Tongue (tissue), 2 donors: ENCODE results near the gene LTBP1. TPM values are rescaled to one million over a fixed set of nuclear protein-coding genes. Genes with fewer than 3 reads are reported as not detected.
A peak's percentile ranks its signal among the peaks of the same experiment; 100 is the strongest.

Experiments
- DNase-seq: peaks from one replicate; pipeline ENCODE4 v3.0.0-alpha.2; 2015
- total RNA-seq: library from RNA; depleted of rRNA; stranded (reverse); fragments of >200 nt; gene quantifications from one replicate; pipeline ENCODE4 v1.2.3, GENCODE V29; 2014

The LTBP1 gene
- total RNA-seq, 1 donor from 2014 or later: 167 TPM

DNA sequence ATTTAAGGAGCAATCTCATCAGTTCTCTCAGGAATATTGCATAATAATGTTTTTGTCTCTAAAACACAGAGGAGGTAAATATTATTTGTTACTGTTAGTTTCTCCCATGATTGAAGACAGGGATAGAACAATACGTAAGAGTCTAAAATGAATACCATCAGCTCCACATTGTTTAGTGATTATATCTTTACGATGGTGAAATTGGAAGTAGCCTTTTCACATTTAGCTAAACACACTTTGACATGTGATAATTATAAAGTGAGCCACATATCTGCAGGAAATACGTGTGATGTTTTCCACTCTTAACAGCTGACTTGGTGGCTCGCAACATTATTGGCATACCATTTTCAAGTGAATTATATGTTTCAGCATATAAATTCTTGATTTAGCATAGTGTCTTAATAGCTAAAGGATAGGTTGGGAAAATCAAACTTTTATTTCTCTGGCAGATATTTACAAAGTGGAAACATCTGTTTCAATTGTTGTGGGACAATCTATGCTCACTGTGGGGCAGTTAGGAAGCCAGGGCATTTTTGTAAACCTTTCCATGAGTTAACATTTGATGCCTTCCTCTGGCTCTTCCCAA lies 321.6 kb downstream of the LTBP1 start:
- peak; percentile 68 for DNase-seq

DNA sequence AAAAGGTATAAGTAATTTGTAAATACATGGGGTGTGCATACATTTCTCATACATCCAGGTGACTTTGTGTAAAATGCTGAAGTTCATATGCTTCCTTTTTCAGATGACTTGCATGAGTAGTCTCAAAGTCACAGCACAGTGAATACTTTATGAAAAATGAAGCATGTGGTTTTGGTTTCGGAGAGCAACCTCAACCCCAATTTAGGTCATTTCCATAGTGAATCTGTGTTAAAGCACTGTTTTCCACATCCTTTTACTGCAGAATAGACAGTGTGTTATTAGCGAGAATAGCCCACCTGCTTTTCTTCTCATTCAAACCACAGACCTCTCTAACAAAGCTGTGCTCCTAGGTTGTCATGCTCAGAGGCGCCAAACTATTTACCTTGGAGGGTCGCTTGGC lies 325.2 kb downstream of the LTBP1 start:
- DNase-seq: no peak

DNA sequence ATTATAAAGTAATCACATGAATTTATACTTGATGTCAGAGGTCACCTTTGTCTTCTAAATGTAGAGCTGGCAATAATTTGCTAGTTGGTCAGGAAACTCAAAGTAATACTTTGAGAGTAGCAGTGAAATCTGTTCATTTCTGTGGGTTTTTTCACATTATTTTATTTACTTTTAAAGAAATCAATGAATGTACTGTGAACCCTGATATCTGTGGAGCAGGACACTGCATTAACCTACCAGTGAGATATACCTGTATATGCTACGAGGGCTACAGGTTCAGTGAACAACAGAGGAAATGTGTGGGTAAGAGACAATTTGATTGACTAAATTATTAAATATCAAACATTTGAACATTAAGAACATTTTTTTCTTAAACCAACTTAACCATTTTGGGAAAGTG lies 326.7 kb downstream of the LTBP1 start:
- no peak for DNase-seq

DNA sequence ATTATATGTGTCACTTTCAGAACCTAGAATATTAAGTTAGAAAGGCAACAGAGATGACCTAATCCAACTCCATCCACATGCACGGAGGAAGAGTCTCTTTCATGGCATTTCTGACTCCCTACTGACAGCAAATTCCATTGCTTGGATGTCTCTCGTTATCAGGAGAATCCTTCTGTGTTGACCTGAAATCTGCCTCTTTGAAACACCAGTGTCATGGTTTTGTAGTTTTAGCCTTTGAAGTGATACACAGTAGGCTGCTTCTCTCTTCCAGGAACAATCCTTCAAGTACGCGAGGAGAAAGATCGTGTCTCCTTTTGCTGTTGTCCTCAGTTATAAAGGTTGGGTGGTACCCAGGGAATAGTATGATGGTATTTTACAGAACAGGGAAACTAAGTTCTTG lies 327.8 kb downstream of the LTBP1 start:
- DNase-seq: no peak

DNA sequence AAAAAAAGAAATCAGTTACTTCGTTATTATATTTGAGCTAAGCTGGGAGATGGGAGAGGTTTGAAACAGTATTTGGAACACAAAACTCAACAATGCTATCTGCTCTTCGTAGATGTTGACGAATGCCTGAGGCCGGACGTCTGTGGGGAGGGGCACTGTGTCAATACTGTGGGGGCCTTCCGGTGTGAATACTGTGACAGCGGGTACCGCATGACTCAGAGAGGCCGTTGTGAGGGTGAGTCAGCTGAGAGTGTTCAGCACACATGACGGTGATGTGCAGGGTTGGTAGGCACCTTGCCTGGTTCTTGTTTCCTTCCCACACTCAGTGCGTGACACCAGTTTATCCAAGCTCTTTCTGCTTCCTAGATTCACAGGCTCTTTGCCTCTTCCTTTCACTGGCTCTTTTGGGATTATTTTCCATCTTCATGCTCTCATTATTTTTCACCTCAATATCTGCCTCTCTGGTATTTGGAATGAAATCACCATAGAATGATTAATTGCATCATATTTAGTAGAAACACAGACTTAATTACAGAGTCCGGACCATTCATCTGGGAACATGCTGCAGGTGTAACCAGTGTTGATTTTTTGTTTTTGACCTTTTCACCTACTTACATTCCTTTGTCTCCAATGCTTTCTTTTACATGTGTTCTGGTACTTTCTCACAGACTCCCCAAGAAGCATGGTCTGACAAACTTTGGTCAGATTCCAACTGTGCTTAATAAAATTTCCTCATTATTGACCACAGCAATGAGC lies 329.1 kb downstream of the LTBP1 start:
- no peak for DNase-seq

DNA sequence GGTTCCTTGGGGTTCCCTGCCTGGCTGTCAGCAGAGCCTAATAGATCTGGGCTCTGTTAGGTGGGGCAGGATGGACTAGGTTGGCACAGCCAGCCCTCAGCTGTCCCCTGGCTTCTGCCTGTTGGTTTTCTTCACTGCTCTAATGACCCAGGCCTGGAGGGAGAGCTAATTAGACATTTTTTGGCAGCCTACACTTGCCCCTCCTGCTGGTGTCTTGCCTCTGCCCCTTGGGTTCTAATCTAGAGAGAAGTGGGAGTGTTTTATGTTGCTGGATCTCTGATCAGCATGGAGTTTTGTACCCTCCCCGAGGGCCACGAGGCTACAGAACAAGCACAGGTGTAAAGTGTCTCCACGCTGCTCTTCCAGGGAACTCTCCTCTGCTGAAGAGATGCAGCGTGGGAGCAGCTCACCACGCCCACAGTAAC lies 330.3 kb downstream of the LTBP1 start:
- DNase-seq: peak; percentile 89

DNA sequence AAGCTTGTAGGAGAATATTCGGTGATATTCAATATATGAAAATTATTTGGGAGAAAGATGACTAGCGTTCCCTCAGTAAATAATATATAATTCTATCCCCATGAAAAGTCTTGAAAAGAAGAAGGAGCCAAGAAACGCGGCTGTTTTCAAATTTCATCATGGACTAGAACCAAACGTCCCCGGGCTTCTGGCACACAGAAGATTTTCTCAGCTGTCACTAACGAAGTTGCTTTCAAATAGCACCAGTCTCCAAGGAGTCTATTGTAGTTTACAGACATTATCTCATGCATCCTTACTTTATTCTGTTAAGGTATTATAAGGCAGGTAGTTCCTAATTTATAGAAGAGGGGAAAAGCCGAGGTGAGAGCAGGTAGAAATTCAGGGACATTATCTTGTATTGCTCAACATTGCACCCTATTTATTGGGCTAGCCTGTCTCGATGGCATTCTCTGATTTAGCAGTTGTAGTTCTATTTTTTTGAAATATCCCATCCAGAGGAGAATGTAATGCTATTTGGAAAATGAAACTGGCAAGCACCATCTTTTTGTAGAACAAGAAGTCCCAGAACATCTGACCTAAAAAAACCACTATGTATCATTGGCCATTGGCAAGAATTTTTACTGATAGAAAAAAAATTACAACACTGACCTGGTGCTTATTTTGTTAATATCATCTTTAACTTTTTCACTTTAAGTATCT lies 331.6 kb downstream of the LTBP1 start:
- peak; percentile 90 for DNase-seq

DNA sequence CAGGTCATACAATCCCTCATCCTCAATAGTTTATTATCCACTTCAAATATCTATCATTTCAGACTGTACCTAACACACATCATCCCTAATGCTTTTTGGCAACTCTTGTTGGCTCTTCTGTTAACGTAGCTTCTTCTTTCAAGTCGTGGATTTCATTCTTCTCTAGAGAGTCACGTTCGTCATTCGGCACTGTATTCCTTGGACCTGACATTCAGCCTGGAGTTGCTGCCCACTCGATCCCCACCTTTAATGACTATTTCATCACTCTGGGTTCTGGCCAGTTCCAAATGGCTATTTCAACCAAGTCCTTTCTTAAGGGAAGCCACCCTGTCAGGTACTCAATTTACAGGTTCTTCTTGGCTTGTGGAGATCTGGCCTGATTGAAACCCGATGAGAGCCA lies 337.5 kb downstream of the LTBP1 start:
- DNase-seq: no peak

DNA sequence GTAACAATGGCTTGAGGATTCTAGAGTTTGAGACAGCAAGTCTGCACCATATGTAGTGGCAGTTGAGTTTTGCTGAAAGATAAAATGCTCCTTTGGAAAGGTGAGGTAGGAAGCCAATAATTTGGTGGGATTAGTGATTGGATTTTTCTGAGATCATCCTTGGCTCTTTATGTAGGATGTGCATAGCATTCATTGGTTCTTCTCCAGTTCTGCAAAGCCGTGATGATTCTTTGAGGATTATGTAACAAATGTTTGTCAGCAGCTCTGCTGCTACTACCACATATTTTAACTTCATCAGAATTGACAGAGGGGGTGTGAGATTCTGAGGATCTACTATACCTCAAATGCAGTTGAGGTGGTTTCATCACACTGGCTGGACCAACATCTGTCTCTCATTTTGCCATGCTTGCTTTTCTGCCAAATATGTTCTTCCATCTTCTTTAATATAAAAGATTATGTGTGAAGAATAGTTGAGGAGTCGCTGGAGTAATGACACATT lies 340.8 kb downstream of the LTBP1 start:
- no peak for DNase-seq

DNA sequence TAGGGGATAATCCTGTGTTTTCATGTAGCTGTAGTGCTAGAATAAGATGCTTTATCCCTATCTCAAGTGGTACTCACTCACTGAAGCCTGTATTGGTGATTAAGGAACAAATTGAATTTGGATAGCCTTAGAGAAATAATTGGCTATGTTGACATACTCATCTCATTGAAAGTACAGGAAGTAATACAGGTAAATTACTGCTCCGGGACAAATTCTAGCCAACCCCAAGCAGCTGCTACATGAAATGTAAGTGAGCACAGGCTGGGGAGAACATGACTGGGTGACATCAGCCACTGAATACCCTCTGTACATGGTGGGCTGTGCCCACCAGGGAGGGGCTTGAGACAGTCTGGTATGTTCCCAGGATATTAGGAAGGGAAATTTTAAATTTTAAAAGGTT lies 341.3 kb downstream of the LTBP1 start:
- no peak for DNase-seq

DNA sequence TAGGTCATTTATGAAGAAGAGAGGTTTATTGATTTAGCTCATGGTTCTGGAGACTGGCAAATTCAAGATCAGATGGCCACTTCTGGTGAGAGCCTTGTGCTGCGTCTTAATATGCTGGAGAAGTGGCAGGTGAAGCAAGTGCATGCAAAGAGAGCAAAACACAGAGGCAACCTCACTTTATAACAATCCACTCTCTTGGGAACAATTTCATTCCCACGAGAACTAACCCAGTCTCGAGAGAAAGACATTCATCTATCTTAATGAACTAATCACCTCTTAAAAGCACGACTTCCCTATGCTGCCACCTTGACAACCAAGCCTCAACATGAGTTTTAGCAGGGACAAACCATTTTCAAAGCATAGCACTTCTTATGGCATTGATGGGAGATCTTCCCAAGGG lies 343.2 kb downstream of the LTBP1 start:
- DNase-seq: no peak

DNA sequence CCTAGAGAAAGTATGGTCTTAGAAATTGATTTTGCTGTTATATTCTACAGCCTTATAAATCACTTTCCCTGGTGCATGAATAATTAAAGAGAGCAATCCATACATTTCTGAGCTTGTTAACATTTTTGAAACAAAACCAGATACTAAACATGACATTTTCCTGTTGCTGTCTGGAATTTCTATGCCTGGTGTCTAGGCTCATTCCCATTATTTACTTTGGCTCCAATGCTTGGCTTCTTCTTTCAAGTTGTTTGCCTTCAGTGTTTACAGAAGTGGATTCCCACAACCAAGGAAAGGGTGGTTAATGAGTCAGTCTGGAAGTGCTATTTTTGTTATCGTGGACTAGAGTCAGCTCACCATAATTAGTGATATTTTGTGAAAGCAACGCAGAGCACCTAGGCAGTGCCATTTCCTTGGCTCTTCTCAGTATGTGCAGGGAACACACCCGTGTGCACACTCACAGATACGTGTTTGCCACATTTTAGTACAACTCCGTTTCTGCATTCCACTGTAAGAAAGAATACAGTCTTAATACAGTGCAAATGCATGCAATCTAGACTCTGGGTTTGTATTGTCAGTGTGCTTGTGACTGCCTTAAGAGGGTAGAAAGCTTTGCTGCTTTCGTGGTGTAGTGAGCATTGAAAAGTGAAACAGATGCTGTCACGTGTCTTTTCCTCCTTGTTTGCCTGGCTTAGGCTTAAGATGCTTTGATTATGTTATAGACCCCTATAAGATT lies 344.7 kb downstream of the LTBP1 start:
- peak; percentile 60 for DNase-seq

DNA sequence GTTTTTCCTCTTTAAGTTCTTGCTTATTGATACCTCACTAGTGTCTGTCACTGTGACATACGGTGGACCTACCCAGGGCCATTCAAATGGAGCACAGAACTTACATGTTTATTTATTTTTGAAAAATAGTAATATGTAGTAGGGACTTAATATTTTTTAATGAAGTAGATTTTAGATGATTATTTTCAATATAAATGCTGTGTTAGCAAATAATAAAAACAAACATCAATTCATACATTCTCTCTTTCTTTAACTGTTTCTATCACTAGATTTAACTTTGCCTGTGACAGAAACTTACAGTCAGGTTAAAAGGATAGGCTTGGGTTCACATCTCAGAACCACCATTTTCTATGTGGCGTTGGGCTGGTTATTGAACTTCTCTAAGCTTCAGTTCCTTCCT lies 345.3 kb downstream of the LTBP1 start:
- no peak for DNase-seq

DNA sequence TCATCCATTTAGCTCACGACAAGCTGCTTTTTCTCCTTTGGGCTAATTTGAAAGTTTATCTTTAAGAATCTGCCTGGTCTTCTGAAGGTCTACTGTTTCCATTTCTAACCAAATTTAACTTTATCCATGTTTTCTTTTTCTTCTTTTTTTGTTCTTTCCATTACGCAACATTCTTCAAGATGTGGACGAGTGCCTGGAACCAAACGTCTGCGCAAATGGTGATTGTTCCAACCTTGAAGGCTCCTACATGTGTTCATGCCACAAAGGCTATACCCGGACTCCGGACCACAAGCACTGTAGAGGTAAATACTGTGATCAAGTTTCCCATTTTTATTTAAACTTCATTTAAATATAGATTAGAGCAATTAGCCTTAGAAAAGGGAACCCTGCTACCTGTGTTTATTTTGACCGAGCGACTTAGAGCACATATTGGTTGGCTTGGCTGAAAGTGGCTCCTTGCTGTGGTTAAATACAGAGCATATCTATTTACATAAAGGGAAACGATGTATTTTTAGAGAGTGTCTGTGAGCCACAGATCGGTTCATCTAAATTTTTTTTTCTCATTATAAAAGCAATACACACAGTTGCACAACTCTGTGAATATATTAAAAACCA lies 346.3 kb downstream of the LTBP1 start:
- no peak for DNase-seq

DNA sequence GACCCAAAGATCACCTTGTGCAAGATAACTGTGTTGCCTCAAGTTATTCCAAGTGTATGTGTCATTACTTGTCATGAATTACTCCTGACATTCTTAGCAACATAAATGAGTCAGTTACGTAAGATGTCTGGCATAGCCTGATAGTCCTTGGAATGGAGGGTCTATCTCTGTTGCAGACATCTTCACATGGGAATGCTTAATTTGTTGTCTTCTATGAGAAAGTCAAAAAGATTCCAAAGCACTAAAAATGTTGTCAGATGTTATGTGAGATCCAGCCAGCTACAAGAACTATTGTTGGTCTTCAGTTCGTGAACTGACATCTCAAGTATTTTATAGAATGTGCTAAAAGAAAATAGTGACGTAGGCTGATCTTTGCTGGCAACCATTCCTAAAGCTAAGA lies 351.5 kb downstream of the LTBP1 start:
- DNase-seq: peak; percentile 38

DNA sequence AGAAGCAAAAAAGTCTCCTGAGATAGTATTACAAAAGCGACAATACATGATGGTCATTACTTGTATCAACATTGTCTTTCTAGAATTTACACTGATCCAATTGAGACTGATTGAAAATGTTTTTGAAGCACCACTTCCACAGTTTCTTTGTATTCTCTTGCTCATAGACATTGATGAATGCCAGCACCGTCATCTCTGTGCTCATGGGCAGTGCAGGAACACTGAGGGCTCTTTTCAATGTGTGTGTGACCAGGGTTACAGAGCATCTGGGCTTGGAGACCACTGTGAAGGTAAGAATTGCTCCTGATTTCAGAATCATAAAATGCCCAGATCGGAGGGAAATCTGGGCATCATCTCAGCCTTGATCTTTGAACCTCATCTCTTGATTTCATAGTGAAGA lies 354.6 kb downstream of the LTBP1 start:
- DNase-seq: no peak

DNA sequence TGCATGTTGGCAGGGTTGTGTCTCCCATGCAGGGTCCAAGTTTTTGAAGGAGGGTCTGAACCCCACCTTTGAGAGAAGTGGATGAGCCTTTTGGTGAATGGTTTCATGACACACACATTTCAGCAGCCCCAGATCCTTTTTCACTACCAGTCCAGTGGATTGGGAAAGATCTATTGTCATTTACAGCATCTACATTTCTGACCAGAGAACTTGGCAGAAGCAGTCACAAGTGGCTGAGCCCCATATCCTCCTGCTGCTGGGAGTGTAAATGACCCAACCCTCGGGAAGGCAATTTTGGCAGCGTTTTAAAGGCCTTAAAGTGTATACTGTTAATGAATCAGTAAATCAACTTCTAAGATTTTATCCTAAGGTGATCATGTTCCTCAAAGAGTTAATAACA lies 355.6 kb downstream of the LTBP1 start:
- no peak for DNase-seq

DNA sequence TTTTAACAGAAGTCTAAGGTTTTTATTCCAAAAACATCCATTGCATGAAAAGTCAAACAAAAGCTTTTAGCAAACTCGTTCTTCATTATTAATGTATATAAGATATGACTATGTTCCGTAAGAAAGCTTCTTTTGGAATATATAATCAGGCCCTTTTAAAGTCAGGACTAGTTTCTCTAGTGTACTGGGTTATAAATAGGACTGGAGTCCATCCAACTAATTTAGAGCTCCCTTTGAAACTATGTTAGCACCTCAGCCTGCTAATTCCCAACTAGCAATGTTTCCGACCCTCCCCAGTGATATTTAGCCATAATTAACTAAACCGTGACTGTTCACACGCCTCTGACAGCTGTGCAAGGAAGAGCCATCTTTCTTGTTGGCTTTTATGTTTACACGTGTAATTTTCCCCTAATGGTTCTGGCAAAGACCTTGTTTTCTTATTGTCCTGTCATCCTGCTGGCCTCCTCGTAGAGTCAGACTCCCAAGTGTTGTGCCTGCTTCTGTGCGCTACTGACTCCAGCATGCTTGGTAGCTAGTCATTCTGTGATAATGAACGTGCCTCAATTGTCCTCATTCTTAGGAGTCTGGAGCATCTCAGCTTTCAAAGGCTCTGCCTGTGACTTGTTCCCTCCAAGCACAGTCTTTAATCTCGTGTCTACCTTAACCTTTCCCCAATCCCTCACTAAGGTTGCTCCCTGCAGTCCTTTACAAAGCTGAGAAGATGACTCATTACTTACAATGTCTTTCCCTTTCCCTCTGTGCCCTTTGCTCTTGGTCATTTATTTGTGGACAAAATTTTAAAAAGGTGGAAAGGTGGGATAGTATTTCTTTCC lies 357.5 kb downstream of the LTBP1 start:
- peak; percentile 21 for DNase-seq

DNA sequence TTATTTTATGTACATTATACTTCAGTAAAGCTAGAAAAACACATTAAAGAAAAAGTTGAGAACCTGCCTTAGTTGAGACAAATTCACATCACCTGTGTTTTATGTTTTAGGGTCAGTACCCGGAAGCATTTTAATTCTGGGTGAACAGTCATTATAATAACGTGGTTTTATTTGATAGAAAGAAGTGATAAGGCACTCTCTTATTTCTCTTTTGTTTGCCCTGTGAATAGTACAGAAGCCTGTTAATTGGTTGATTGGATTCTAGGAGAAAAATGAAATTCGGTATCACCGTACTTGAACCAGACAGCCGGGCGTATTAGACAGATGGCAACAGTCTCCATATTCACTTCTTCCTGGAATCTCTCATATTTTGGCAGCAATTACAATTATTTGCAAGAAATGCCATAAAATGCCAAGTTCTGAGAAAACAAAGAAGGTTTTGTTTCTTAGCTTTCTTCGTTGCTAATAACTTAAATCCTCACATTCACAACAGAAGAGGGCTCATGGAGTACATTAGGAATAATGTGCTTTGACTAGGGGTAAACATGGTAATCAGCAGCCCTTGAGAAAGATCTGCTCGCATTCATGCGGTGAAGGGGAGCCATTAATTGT lies 361.0 kb downstream of the LTBP1 start:
- DNase-seq: peak; percentile 73

DNA sequence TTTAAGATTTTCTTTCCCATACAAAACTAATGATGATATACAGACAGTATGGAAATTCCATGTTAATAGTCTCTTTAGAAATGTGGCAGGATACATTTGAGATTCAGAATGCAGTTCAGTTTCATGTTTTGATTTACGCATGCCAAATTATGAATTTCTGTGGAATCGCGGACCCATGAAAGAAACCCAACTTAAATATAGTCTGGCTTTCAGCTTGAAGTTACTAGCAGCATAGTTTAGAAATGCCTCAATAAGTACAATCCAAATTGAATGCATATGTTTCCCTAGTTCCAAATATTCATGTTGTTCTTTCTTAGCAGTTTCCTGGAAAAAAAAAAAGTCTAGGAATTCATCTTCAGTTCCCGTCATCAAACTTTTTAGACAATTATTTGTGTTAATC lies 365.6 kb downstream of the LTBP1 start:
- DNase-seq: peak; percentile 70

DNA sequence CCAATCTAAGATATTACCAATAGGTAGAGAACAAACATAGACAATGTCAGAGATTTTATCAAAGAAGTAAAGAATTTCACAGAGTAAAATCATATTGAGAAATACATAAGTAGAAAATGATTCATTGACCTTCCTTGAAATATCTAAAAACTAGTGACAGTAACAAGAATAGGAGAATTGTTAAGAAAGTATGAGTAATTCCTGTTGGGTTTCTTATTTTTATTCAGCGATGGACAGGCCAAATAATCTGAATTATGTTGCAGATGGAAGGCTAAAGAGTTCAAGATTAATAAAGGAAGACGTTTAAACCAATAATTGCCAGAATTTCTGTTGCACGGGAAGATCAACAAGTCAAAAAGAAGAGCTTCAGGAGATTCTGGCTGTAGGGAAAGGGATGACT lies 366.3 kb downstream of the LTBP1 start:
- DNase-seq: no peak
